Peyer's patch (tissue), 4 donors: ENCODE data around the gene FAM234B.

Source experiments
- POLR2A ChIP-seq, 2 donors: fragments of 450-650 bp; IDR thresholded peaks; one replicate each; pipeline ENCODE4 v1.5.1; 2017; ENCODE audit warnings: antibody characterized with exemption in 2 of 2, mild to moderate bottlenecking in 2 of 2, moderate library complexity in 2 of 2
- TF ChIP-seq, protein P1 (sequence below), 6 experiments: fragments of 450-650 bp in 4 of 6; fragments of 200-600 bp in 2 of 6; sonication (generic) in 1 of 6; IDR thresholded peaks; one replicate each; pipeline ENCODE4 v1.5.1; 2017 to 2019; ENCODE audit warnings: antibody characterized with exemption in 6 of 6, mild to moderate bottlenecking in 3 of 6, moderate library complexity in 1 of 6

DNA sequence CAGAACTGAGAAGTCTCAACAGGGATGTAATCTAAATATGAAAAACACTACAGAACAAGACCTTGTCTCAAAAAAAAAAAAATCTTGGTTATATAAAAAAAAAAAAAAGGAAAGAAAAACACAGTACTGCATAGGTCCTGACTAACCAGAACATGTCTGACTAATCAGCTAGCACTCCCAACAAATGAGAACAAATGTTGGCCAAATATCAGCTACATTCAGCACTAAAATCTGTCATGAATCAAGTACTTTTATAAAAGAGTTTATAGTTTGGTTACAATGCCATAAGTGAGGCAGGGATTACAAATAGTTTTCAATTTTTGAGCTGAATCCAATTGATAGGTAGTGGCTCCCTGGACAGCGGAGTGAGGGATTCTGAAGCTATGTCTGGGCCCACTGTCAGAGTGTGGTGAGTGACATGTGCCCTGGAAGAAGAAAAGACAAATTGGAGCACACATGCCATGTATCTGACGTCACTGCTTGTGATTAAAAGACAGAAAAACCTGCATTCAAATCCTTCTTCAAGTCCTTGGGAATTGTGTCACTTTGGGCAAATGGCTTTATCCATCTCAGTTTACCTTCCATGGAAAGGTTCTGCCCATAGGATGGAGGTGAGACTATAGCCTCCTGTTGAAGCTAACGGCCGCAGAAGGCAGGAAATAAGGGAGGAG, 5.6 kb upstream of the FAM234B start:
- TF ChIP-seq, protein P1, sequence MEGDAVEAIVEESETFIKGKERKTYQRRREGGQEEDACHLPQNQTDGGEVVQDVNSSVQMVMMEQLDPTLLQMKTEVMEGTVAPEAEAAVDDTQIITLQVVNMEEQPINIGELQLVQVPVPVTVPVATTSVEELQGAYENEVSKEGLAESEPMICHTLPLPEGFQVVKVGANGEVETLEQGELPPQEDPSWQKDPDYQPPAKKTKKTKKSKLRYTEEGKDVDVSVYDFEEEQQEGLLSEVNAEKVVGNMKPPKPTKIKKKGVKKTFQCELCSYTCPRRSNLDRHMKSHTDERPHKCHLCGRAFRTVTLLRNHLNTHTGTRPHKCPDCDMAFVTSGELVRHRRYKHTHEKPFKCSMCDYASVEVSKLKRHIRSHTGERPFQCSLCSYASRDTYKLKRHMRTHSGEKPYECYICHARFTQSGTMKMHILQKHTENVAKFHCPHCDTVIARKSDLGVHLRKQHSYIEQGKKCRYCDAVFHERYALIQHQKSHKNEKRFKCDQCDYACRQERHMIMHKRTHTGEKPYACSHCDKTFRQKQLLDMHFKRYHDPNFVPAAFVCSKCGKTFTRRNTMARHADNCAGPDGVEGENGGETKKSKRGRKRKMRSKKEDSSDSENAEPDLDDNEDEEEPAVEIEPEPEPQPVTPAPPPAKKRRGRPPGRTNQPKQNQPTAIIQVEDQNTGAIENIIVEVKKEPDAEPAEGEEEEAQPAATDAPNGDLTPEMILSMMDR (IDR thresholded peaks at IDR 0.05): no peak
- TF ChIP-seq POLR2A (IDR thresholded peaks at IDR 0.05): no peak
